ENCODE measurements around the gene H6PD. TPM values are rescaled to one million over a fixed set of nuclear protein-coding genes. Genes with fewer than 3 reads are reported as not detected.

The H6PD gene
- total and polyA plus RNA-seq, 9 of the 15 experiments (the other 6 are each of a cell fraction or from before 2014, with no cell fraction given), result 0.04 to 2.5 (median 0.95) TPM

GRCh38 chr1:9197186-9198099, 37.1 kb upstream of the H6PD start:
- Histone ChIP-seq H3K9ac (ENCODE audit: insufficient read depth in 1 of 2, low read depth in 2 of 2, low read length in 2 of 2) (no peak overlapping the region), H3K36me3 (ENCODE audit: control insufficient read depth, insufficient read depth, low read length) (no peaks in the 10 kb centered on the region), H3K4me2 (ENCODE audit: insufficient read depth, low read length) (no peak overlapping the region), H3K79me2 (ENCODE audit: control insufficient read depth, insufficient read depth, low read length) (no peaks in the 10 kb centered on the region), H3K4me1 (replicated peaks in 1 of 2; ENCODE audit: control insufficient read depth in 2 of 2, insufficient read depth in 2 of 2, low read length in 2 of 2) (peaks cover 0 to 3% of the 10 kb centered on the region in 2 experiments; a peak in 1 of 5 replicates), H2AFZ (ENCODE audit: low read depth, low read length) (no peak overlapping the region), H3K27me3 (ENCODE audit: control insufficient read depth in 2 of 2, insufficient read depth in 2 of 2, low read length in 2 of 2) (peaks cover 57 to 81% of the 10 kb centered on the region in 2 experiments), H3K4me3 (no peak overlapping the region), H3K9me3 (replicated peaks; ENCODE audit: control insufficient read depth, insufficient read depth, low read depth, low read length) (no peaks in the 10 kb centered on the region), H3K27ac (ENCODE audit: extremely low read depth, low read depth, low read length) (no peak overlapping the region), H3K9me1 (ENCODE audit: control insufficient read depth, insufficient read depth, low read length) (no peaks in the 10 kb centered on the region), H4K20me1 (replicated peaks; ENCODE audit: control insufficient read depth, insufficient read depth, low read length) (peaks cover 29% of the 10 kb centered on the region)
- ATAC-seq (no peak), FAIRE-seq (no peak), DNase-seq (ENCODE audit: extremely low read depth in 1 of 4, low spot score in 3 of 4) (no peak)
- in situ Hi-C loops (cut with MboI) (loop anchor here (5.0 to 10.0 kb wide), 3 partner anchors 50 to 183 kb away; no protein-coding TSS in a partner anchor), intact Hi-C loops (cut with micrococcal nuclease) (loop anchor here (5.0 kb wide), 2 partner anchors 190 to 280 kb away; no protein-coding TSS in a partner anchor)
- CTCF ChIA-PET (ENCODE audit: low intra/inter-chr PET ratio), result interaction anchor here (1.1 to 3.0 kb wide), 3 partner anchors 56 to 187 kb away, joined by 4 to 37 read pairs (median 26); no protein-coding TSS in a partner anchor
- 9% methylated on average over 22 of the region's 22 CpGs for WGBS (ENCODE audit: insufficient coverage, low coverage, missing lambda C conversion rate)
- POLR2A ChIA-PET, result interaction anchor here (0.6 to 1.4 kb wide), 4 partner anchors 16 to 1228 kb away, joined by 3 read pairs; partner anchors contain the start of gene H6PD
- TF ChIP-seq ZNF316 (IDR thresholded peaks at IDR 0.05), result peak; percentile 27; the same call in 1 of the 2 replicates
- TF ChIP-seq TRIM28 (IDR thresholded peaks at IDR 0.05), result no peak
- 0 out of 2 replicates have a peak, but pooled peaks have one; percentile 17 for TF ChIP-seq C11orf30 (IDR thresholded peaks at IDR 0.05; ENCODE audit: low read depth)
- no peak for TF ChIP-seq KLF13 (tag; IDR thresholded peaks at IDR 0.05; ENCODE audit: borderline replicate concordance, low read depth)
- BruUV-seq (replicated peaks), result no TSS peak
